ENCODE results near the gene MCF2L. TPM values are rescaled to one million over a fixed set of nuclear protein-coding genes. Genes with fewer than 3 reads are reported as not detected.

The MCF2L gene
- total RNA-seq, 2 donors from 2014 or later = 37.4 to 74.8 TPM

DNA sequence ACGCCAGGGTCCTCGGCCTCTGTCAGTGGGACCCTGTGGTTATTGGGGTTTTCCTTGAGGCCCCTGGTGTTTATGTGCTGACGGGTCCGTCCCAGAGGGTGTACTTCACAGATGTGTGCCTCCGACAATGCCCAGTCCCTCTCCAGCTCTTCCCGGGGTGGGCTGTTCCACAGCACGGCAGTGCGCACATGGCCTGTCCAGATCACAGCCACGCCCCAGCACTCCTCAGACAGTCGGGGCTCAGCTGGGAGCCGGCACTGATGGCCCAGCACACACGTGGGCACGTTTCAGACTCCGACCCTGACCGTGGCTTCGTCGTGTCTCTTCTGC lies 119.6 kb downstream of the MCF2L start:
- TF ChIP-seq, protein P1, sequence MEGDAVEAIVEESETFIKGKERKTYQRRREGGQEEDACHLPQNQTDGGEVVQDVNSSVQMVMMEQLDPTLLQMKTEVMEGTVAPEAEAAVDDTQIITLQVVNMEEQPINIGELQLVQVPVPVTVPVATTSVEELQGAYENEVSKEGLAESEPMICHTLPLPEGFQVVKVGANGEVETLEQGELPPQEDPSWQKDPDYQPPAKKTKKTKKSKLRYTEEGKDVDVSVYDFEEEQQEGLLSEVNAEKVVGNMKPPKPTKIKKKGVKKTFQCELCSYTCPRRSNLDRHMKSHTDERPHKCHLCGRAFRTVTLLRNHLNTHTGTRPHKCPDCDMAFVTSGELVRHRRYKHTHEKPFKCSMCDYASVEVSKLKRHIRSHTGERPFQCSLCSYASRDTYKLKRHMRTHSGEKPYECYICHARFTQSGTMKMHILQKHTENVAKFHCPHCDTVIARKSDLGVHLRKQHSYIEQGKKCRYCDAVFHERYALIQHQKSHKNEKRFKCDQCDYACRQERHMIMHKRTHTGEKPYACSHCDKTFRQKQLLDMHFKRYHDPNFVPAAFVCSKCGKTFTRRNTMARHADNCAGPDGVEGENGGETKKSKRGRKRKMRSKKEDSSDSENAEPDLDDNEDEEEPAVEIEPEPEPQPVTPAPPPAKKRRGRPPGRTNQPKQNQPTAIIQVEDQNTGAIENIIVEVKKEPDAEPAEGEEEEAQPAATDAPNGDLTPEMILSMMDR (IDR thresholded peaks at IDR 0.05) = no peak
- TF ChIP-seq POLR2A (IDR thresholded peaks at IDR 0.05) = no peak
- no peaks in the 10 kb centered on the region for H3K27me3 ChIP-seq
- no peak for ATAC-seq
- no peaks in the 10 kb centered on the region for H3K9me3 ChIP-seq
- no peak for DNase-seq
- no peaks in the 10 kb centered on the region for H3K4me1 ChIP-seq
- intact Hi-C loops (cut with DNase I) = no loop called here
- no peak overlapping the region for H3K27ac ChIP-seq
- 89% methylated on average over 11 to 17 of the region's 17 CpGs for WGBS, 2 donors
- H3K4me3 ChIP-seq = no peak overlapping the region
- H3K36me3 ChIP-seq (replicated peaks in 1 of 2; ENCODE audit: insufficient read depth in 1 of 2, low read depth in 2 of 2) = peaks cover 0 to 13% of the 10 kb centered on the region in 2 donors

DNA sequence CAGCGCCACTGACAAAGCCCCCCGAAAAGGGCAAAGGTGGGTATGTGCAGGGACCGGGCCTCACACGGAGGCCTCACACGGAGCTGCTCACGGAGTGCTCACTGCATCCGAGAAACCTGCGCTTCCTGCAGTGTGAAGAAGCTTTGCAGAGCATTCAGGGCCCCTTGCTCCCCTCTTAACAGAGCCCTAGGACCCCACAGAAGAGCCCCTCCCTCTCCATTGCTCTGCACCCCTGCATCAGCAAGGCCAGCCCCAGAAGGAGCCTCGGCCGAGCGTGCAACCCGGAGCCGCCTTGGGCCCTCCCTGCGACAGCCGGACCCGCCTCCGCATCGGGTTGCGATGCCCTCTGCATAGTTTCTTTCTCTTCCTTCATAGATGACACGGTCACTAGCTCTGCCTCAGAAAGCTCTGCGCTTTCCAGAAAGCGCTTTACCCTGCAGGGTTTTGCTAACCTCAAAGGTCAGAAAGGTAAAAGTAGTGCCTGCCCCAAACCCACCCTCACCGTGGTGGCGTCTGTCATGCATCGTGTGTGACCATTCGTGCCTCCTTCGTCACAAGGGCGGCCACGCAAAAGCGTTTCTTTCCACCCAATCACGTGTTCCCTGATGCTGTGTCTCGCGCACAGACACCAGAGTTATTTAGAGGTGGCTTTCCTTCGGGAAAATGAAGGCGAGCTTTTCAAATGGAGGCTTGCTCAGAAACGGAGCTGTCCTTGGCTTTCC lies 120.8 kb downstream of the MCF2L start:
- no peak overlapping the region for H3K27ac ChIP-seq
- H3K4me3 ChIP-seq = no peak overlapping the region
- no peaks in the 10 kb centered on the region for H3K4me1 ChIP-seq
- DNase-seq (no peak), ATAC-seq (no peak)
- intact Hi-C loops (cut with DNase I) = no loop called here
- TF ChIP-seq, protein P1 (IDR thresholded peaks at IDR 0.05) = no peak
- TF ChIP-seq POLR2A (IDR thresholded peaks at IDR 0.05) = no peak
- H3K27me3 ChIP-seq = no peaks in the 10 kb centered on the region
- 89% methylated on average over 31 to 36 of the region's 36 CpGs for WGBS, 2 donors
- peaks cover 0 to 13% of the 10 kb centered on the region in 2 donors for H3K36me3 ChIP-seq (replicated peaks in 1 of 2; ENCODE audit: insufficient read depth in 1 of 2, low read depth in 2 of 2)
- H3K9me3 ChIP-seq = no peaks in the 10 kb centered on the region

DNA sequence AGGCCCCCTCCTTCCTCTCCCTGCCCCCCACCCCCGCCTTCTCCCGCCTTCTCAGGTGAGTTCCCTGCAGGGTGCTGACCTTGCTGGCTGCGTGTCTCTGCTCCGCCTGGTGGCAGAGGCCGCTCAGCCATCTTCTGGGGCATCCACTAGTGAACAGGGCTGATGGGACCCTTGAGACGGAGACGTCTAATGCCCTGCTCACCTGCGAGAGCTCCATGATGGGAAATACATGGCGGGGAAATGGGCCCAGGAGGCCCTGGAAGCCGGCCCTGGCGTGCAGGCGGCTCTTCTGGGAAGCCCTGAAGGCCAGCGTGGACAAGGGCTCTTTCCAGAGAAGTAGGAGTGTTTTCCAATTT lies 121.4 kb downstream of the MCF2L start:
- ATAC-seq = no peak
- no peak overlapping the region for H3K27ac ChIP-seq
- intact Hi-C loops (cut with DNase I) = no loop called here
- H3K36me3 ChIP-seq (replicated peaks in 1 of 2; ENCODE audit: insufficient read depth in 1 of 2, low read depth in 2 of 2) = peaks cover 0 to 13% of the 10 kb centered on the region in 2 donors
- 89 to 95% methylated on average over 9 to 11 of the region's 13 CpGs for WGBS, 2 donors
- no peaks in the 10 kb centered on the region for H3K27me3 ChIP-seq
- no peak overlapping the region for H3K4me3 ChIP-seq
- no peak for DNase-seq
- no peaks in the 10 kb centered on the region for H3K4me1 ChIP-seq
- no peaks in the 10 kb centered on the region for H3K9me3 ChIP-seq
- no peak for TF ChIP-seq POLR2A (IDR thresholded peaks at IDR 0.05)
- TF ChIP-seq, protein P1 (IDR thresholded peaks at IDR 0.05) = no peak

DNA sequence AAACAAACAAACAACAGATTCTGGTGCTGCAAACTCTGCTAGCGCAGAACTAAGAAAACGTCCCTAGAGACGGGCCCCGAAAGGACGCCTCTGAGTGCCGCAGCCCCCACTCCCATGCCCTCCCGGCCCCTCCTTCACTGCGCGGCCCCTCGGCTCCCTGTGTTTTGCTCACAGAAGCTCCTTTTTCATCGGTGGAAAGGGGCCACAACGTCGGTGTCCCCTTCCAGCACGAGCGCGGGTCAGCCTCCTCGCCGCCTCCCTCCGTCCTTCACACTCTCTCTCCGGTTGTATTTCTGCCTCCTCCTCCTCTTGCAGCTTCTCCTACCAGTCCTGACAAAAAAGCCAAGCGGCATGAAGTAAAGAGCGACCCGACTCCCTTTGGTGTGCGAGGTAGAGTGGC lies 121.8 kb downstream of the MCF2L start:
- no peak for DNase-seq
- H3K9me3 ChIP-seq = no peaks in the 10 kb centered on the region

More for the DNA sequence above, 121.8 kb downstream of the MCF2L start:
- Histone ChIP-seq H3K4me1 (no peaks in the 10 kb centered on the region), H3K27me3 (no peaks in the 10 kb centered on the region), H3K27ac (no peak overlapping the region), H3K4me3 (no peak overlapping the region), H3K36me3 (replicated peaks in 1 of 2; ENCODE audit: insufficient read depth in 1 of 2, low read depth in 2 of 2) (peaks cover 0 to 13% of the 10 kb centered on the region in 2 donors)
- WGBS, 2 donors = 88 to 90% methylated on average over 24 of the region's 24 CpGs
- TF ChIP-seq POLR2A (IDR thresholded peaks at IDR 0.05) = no peak
- TF ChIP-seq, protein P1 (IDR thresholded peaks at IDR 0.05) = no peak
- ATAC-seq = no peak
- intact Hi-C loops (cut with DNase I) = no loop called here

All from body of pancreas (tissue), 4 donors.